H9 (cell line): ENCODE measurements around the gene CLEC17A. TPM values are rescaled to one million over a fixed set of nuclear protein-coding genes. Genes with fewer than 3 reads are reported as not detected.
A peak's percentile ranks its signal among the peaks of the same experiment; 100 is the strongest.

Source experiments
- DNase-seq: peaks from one replicate; pipeline ENCODE4 v3.0.0-alpha.2; 2017
- H2AFZ ChIP-seq: one replicate; pipeline ENCODE4 v1.6.1; 2013; ENCODE audit warnings: mild to moderate bottlenecking, low read length, control low read depth, moderate library complexity
- H2AK5ac ChIP-seq: 2 replicates; pipeline ENCODE4 v1.6.1; 2013; ENCODE audit warnings: low read length, control low read depth, mixed read lengths; ENCODE audit not compliant: insufficient read length
- H2BK120ac ChIP-seq: one replicate; pipeline ENCODE4 v1.6.1; 2013; ENCODE audit warnings: low read depth, mild to moderate bottlenecking, low read length, control low read depth, inconsistent platforms; ENCODE audit not compliant: poor library complexity, severe bottlenecking
- H2BK12ac ChIP-seq: 2 replicates; pipeline ENCODE4 v1.6.1; 2013; ENCODE audit warnings: low read length, control low read depth, mixed read lengths, low read depth; ENCODE audit not compliant: insufficient read length
- H2BK15ac ChIP-seq: 2 replicates; pipeline ENCODE4 v1.6.1; 2013; ENCODE audit warnings: low read depth, low read length, control low read depth
- H2BK20ac ChIP-seq: one replicate; pipeline ENCODE4 v1.6.1; 2013; ENCODE audit warnings: low read depth, mild to moderate bottlenecking, low read length, control low read depth, inconsistent platforms; ENCODE audit not compliant: poor library complexity, severe bottlenecking
- H2BK5ac ChIP-seq: 2 replicates; pipeline ENCODE4 v1.6.1; 2013; ENCODE audit warnings: low read length, control low read depth, mixed read lengths; ENCODE audit not compliant: insufficient read length
- H3K14ac ChIP-seq: 2 replicates; pipeline ENCODE4 v1.6.1; 2013; ENCODE audit warnings: low read length, control low read depth; ENCODE audit not compliant: insufficient read depth
- H3K18ac ChIP-seq: 2 replicates; pipeline ENCODE4 v1.6.1; 2013; ENCODE audit warnings: low read depth, mild to moderate bottlenecking, mixed read lengths, low read length, control low read depth; ENCODE audit not compliant: insufficient read length
- H3K23ac ChIP-seq: 2 replicates; pipeline ENCODE4 v1.6.1; 2013; ENCODE audit warnings: low read length, control low read depth, mixed read lengths, low read depth; ENCODE audit not compliant: insufficient read length
- H3K23me2 ChIP-seq: 2 replicates; pipeline ENCODE4 v1.6.1; 2013; ENCODE audit warnings: low read depth, mild to moderate bottlenecking, mixed read lengths, low read length, control low read depth; ENCODE audit not compliant: insufficient read length, poor library complexity, severe bottlenecking
- H3K27ac ChIP-seq: 2 replicates; pipeline ENCODE4 v1.5.1; 2013; ENCODE audit warnings: low read length, control low read depth, mixed read lengths, low read depth; ENCODE audit not compliant: insufficient read length
- H3K27me3 ChIP-seq: 2 replicates; pipeline ENCODE4 v1.6.1; 2013; ENCODE audit warnings: low read length, control low read depth, inconsistent platforms; ENCODE audit not compliant: insufficient read depth
- H3K4ac ChIP-seq: 2 replicates; pipeline ENCODE4 v1.6.1; 2013; ENCODE audit warnings: low read depth, mild to moderate bottlenecking, control low read depth, inconsistent platforms, low read length, moderate library complexity
- H3K4me1 ChIP-seq: 2 replicates; pipeline ENCODE4 v1.6.1; 2013; ENCODE audit warnings: low read length, control low read depth, inconsistent platforms; ENCODE audit not compliant: insufficient read depth
- H3K4me2 ChIP-seq: 2 replicates; pipeline ENCODE4 v1.6.1; 2013; ENCODE audit warnings: low read length, control low read depth, mixed read lengths; ENCODE audit not compliant: insufficient read length, insufficient read depth
- H3K56ac ChIP-seq: 2 replicates; pipeline ENCODE4 v1.6.1; 2013; ENCODE audit warnings: low read depth, mild to moderate bottlenecking, mixed read lengths, low read length, control low read depth; ENCODE audit not compliant: insufficient read length
- H3K79me1 ChIP-seq: 2 replicates; pipeline ENCODE4 v1.6.1; 2013; ENCODE audit warnings: low read depth, mild to moderate bottlenecking, moderate library complexity, low read length, control low read depth, inconsistent platforms; ENCODE audit not compliant: insufficient read depth, poor library complexity, severe bottlenecking
- H3K79me2 ChIP-seq: 2 replicates; pipeline ENCODE4 v1.6.1; 2013; ENCODE audit warnings: low read length, control low read depth, inconsistent platforms; ENCODE audit not compliant: insufficient read depth
- H3K9ac ChIP-seq: 2 replicates; pipeline ENCODE4 v1.6.1; 2013; ENCODE audit warnings: low read length, control low read depth, mixed read lengths; ENCODE audit not compliant: insufficient read length; ENCODE audit errors: extremely low read depth
- H3K9me3 ChIP-seq: one replicate; pipeline ENCODE4 v1.6.1; 2013; ENCODE audit warnings: low read depth, low read length, inconsistent platforms; ENCODE audit not compliant: control insufficient read depth
- H3T11ph ChIP-seq: one replicate; pipeline ENCODE4 v1.6.1; 2013; ENCODE audit warnings: mild to moderate bottlenecking, low read length, control low read depth, inconsistent platforms
- H4K20me1 ChIP-seq: one replicate; pipeline ENCODE4 v1.6.1; 2013; ENCODE audit not compliant: control insufficient read depth, insufficient read length, insufficient read depth
- H4K5ac ChIP-seq: 2 replicates; pipeline ENCODE4 v1.6.1; 2013; ENCODE audit warnings: low read depth, mild to moderate bottlenecking, mixed read lengths, low read length, control low read depth; ENCODE audit not compliant: insufficient read length
- H4K8ac ChIP-seq: replicated peaks from 2 replicates; pipeline ENCODE4 v1.6.1; 2013; ENCODE audit warnings: low read length, control low read depth, mixed read lengths, low read depth; ENCODE audit not compliant: insufficient read length
- H4K91ac ChIP-seq: 2 replicates; pipeline ENCODE4 v1.6.1; 2013; ENCODE audit warnings: low read depth, mild to moderate bottlenecking, moderate library complexity, mixed read lengths, low read length, control low read depth; ENCODE audit not compliant: insufficient read length
- H3K27ac Mint-ChIP-seq, 3 experiments: 2 replicates in 2 of 3; 3 replicates in 1 of 3; pipeline ENCODE4 v1.8.0; 2020 to 2021; ENCODE audit warnings: mixed read lengths in 3 of 3, mild to moderate bottlenecking in 1 of 3, moderate library complexity in 1 of 3
- H3K27me3 Mint-ChIP-seq: 2 replicates; pipeline ENCODE4 v1.8.0; 2021; ENCODE audit warnings: low read depth, mild to moderate bottlenecking, moderate library complexity, mixed read lengths
- H3K36me3 Mint-ChIP-seq, 3 experiments: 2 replicates in 2 of 3; 3 replicates in 1 of 3; pipeline ENCODE4 v1.8.0; 2020 to 2021; ENCODE audit warnings: low read depth in 3 of 3, mixed read lengths in 3 of 3; ENCODE audit not compliant: insufficient read depth in 1 of 3
- H3K4me1 Mint-ChIP-seq, 2 experiments: 2 replicates each; pipeline ENCODE4 v1.8.0; 2020; ENCODE audit warnings: mixed read lengths in 2 of 2
- H3K4me3 Mint-ChIP-seq, 2 experiments: 2 replicates in 1 of 2; 3 replicates in 1 of 2; pipeline ENCODE4 v1.8.0; 2020 to 2021; ENCODE audit warnings: mild to moderate bottlenecking in 2 of 2, mixed read lengths in 2 of 2, moderate library complexity in 1 of 2
- H3K9me3 Mint-ChIP-seq, 2 experiments: 2 replicates in 1 of 2; 3 replicates in 1 of 2; pipeline ENCODE4 v1.8.0; 2020; ENCODE audit warnings: mild to moderate bottlenecking in 2 of 2, mixed read lengths in 2 of 2, moderate library complexity in 1 of 2
- CTCF ChIP-seq: fragments of 200-600 bp; sonication (generic); conservative IDR thresholded peaks from 3 replicates; pipeline ENCODE4 v1.8.0; 2021; ENCODE audit warnings: antibody characterized with exemption, mild to moderate bottlenecking
- WGBS: extraction: QIAGEN DNeasy Blood & Tissue Kit; methylation state at CpG from one replicate; pipeline ENCODE4 v1.1.7; 2013; ENCODE audit warnings: missing lambda C conversion rate, low lambda C conversion rate, mixed read lengths; ENCODE audit not compliant: insufficient read length; ENCODE audit errors: extremely low coverage; 5-methylcytosine and 5-hydroxymethylcytosine counted together
- total RNA-seq: library from RNA; stranded (reverse); gene quantifications from 2 replicates; pipeline ENCODE4 v1.2.1, GENCODE V29; 2021

CLEC17A gene
- total RNA-seq, 1 experiment from 2014 or later, result not detected

GRCh38 chr19:14562660-14563589, 20.0 kb upstream of the CLEC17A start:
- Mint-ChIP-seq H3K27me3 (no peaks in the 10 kb centered on the region), H3K4me3 (0 out of 5 replicates have a peak overlapping the region, but pooled peaks of 1 of the 2 experiments have one; percentile 46), H3K36me3 (peaks cover 7 to 16% (median 8%) of the 10 kb centered on the region in 3 experiments; a peak in 6 of 7 replicates), H3K9me3 (no peaks in the 10 kb centered on the region), H3K4me1 (peaks cover 32 to 49% of the 10 kb centered on the region in 2 experiments), H3K27ac (peak overlapping the region in 2 of 3 experiments; percentile 58 to 64; a peak in 3 of 7 replicates)
- H3K23me2 ChIP-seq, result no peaks in the 10 kb centered on the region
- no peaks in the 10 kb centered on the region for H3K9me3 ChIP-seq
- peaks cover 1% of the 10 kb centered on the region; the same call in 1 of the 2 replicates for H3K79me2 ChIP-seq
- no peak for TF ChIP-seq CTCF
- no peak overlapping the region for H4K91ac ChIP-seq
- peaks cover 9% of the 10 kb centered on the region for H3K79me1 ChIP-seq
- no peak overlapping the region for H3K56ac ChIP-seq
- H3K9ac ChIP-seq, result no peak overlapping the region
- no peak overlapping the region for H2BK12ac ChIP-seq
- WGBS, result no CpG with 5 or more reads among the region's 23 CpGs
- no peak overlapping the region for H3K18ac ChIP-seq
- H3K14ac ChIP-seq, result no peak overlapping the region; the same call in 1 of the 2 replicates
- H2BK5ac ChIP-seq, result no peak overlapping the region
- no peak overlapping the region for H4K8ac ChIP-seq
- no peak overlapping the region for H2BK15ac ChIP-seq
- H3K4me2 ChIP-seq, result no peak overlapping the region
- H4K20me1 ChIP-seq, result no peaks in the 10 kb centered on the region
- no peak overlapping the region for H2BK20ac ChIP-seq
- no peak overlapping the region for H3T11ph ChIP-seq
- H2BK120ac ChIP-seq, result no peak overlapping the region
- H3K4ac ChIP-seq, result no peak overlapping the region
- H3K23ac ChIP-seq, result no peak overlapping the region
- no peak overlapping the region for H4K5ac ChIP-seq
- no peak overlapping the region for H2AFZ ChIP-seq
- H3K27ac ChIP-seq, result no peak overlapping the region
- H2AK5ac ChIP-seq, result no peak overlapping the region
- H3K27me3 ChIP-seq, result no peaks in the 10 kb centered on the region
- peak; percentile 68 for DNase-seq
- H3K4me1 ChIP-seq, result no peaks in the 10 kb centered on the region; the same call in 1 of the 2 replicates
